ENCODE data around the gene JAML. TPM values are rescaled to one million over a fixed set of nuclear protein-coding genes. Genes with fewer than 3 reads are reported as not detected.

Gene JAML
- total RNA-seq, 4 donors from 2014 or later, result 2.8 to 51.7 (median 14.0) TPM

GRCh38 chr11:118194835-118195627 lies 29.8 kb downstream of the JAML start:
- no peak for TF ChIP-seq CTCF (IDR thresholded peaks at IDR 0.05; ENCODE audit: low read depth)

- no peak for TF ChIP-seq CTCF (IDR thresholded peaks at IDR 0.05; ENCODE audit: low read depth)
Observed at GRCh38 chr11:118193910-118194566, 30.8 kb downstream of the JAML start.

GRCh38 chr11:118186346-118187107 lies 38.3 kb downstream of the JAML start:
- no peak for TF ChIP-seq CTCF (IDR thresholded peaks at IDR 0.05; ENCODE audit: low read depth)

- no peak for TF ChIP-seq CTCF (IDR thresholded peaks at IDR 0.05; ENCODE audit: low read depth)
Observed at GRCh38 chr11:118184784-118185579, 39.8 kb downstream of the JAML start.

GRCh38 chr11:118180300-118180703 lies 44.5 kb downstream of the JAML start:
- TF ChIP-seq CTCF (IDR thresholded peaks at IDR 0.05; ENCODE audit: low read depth), result no peak

- TF ChIP-seq CTCF (IDR thresholded peaks at IDR 0.05; ENCODE audit: low read depth), result no peak
Observed at GRCh38 chr11:118176778-118177134, 48.1 kb downstream of the JAML start.
